ENCODE results near the gene IQCE.

IQCE gene

GRCh38 chr7:2539031-2539911, 19.5 kb upstream of the IQCE start:
- no peak for TF ChIP-seq CTCF (IDR thresholded peaks at IDR 0.05)
- Histone ChIP-seq H3K4me3 (no peak overlapping the region), H3K27ac (no peak overlapping the region)
- DNase-seq (ENCODE audit: low spot score): no peak

- Histone ChIP-seq H3K4me3 (no peak overlapping the region), H3K27ac (no peak overlapping the region)
- no peak for DNase-seq (ENCODE audit: low spot score)
- TF ChIP-seq CTCF (IDR thresholded peaks at IDR 0.05): no peak
These were observed 18.6 kb upstream of the IQCE start for GRCh38 chr7:2540133-2540532.

- no peak overlapping the region for H3K27ac ChIP-seq
- no peak overlapping the region for H3K4me3 ChIP-seq
- DNase-seq (ENCODE audit: low spot score): peak; percentile 68
- no peak for TF ChIP-seq CTCF (IDR thresholded peaks at IDR 0.05)
These were observed 18.1 kb upstream of the IQCE start for GRCh38 chr7:2540641-2541051.

GRCh38 chr7:2541291-2542010, 17.3 kb upstream of the IQCE start:
- no peak for DNase-seq (ENCODE audit: low spot score)
- TF ChIP-seq CTCF (IDR thresholded peaks at IDR 0.05): no peak
- Histone ChIP-seq H3K27ac (no peak overlapping the region), H3K4me3 (no peak overlapping the region)

- DNase-seq (ENCODE audit: low spot score): peak; percentile 60
- Histone ChIP-seq H3K4me3 (no peak overlapping the region), H3K27ac (no peak overlapping the region)
- no peak for TF ChIP-seq CTCF (IDR thresholded peaks at IDR 0.05)
These were observed 16.5 kb upstream of the IQCE start for GRCh38 chr7:2542011-2542915.

- Histone ChIP-seq H3K4me3 (no peak overlapping the region), H3K27ac (no peak overlapping the region)
- DNase-seq (ENCODE audit: low spot score): peak; percentile 55
- no peak for TF ChIP-seq CTCF (IDR thresholded peaks at IDR 0.05)
These were observed 15.6 kb upstream of the IQCE start for GRCh38 chr7:2542916-2543871.
